ENCODE measurements around the gene CFAP298.

CFAP298 gene

GRCh38 chr21:32597205-32597604, 15.0 kb downstream of the CFAP298 start:
- no peak for DNase-seq

DNA sequence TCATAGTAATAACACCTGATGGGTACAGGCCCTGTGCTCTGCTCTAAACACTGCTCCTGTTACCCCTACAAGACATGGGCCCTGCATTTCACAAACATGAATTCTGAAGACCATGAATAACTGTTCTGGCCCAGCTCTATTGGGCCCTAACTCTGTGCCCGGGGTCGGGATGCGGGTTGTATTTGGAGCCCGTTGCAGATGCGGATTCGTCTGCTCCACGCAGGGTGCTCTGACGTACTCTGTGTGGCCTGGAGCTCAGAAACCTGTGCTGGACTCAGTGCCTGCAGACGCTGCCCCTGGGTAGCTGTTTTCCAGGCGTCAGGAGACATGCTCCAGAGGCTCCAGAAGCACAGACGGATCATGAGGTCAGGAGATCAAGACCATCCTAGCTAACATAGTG, 16.7 kb downstream of the CFAP298 start:
- DNase-seq, result no peak

DNA sequence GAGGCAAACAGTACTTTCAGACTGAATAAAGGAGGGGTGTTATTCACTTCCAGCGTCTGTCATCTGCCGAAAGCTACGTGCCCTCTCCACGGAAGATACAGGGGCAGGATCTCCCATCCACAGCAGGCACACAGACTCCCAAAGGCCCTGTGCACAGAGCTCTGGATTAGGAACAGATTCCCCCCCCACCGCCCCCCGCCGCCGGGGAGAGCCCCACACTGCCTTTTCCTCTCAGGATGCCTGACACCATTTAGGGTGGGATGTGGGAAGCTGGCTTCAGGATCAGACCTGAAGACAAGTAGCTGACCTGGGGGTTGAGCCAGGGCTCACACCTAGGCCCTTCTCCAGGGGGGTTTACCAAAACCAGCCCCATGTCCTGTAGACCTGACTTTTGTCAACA, 18.5 kb downstream of the CFAP298 start:
- DNase-seq, result no peak

- DNase-seq, result no peak
These were observed 19.2 kb downstream of the CFAP298 start for GRCh38 chr21:32592929-32593502.

- no peak for DNase-seq
These were observed 22.0 kb downstream of the CFAP298 start for GRCh38 chr21:32590130-32590529.

DNA sequence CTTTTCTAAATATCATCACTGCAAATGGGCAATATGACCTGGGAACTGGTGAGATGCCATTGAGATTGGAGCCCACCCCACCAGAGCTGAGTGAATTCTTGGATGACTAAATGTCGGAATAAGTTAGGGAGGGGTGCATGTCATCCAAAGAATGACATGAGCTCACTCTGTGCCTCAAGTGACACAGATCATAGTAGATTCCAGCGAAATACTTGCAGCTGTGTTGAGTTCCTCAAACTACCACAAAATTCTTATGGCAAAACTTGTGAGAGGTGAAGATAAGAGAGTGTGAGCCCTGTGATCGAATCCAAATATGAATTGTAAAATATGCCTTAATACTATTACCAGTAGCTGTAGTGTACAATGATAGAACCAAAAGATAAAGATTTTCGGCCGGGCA, 24.5 kb downstream of the CFAP298 start:
- no peak for DNase-seq

DNA sequence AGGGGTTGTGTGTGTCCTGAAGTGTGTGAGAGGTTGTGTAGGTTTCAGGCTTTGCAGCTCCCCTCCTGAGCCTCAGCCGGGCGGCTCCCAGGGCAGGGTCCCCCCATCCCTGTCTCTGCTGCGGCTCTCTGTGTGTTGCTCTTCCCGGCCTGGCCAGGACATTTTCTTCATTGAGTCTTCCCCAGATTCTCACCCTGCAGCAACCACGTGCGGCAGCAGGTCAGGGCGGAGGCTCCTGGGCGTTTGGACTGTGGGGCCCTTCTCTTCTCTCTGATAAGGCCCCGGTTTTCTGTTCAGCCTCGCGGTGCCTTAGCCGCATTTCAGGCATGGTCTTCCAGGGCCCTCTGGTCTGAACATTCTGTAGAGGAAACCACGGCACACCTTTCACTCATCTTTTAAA, 25.1 kb downstream of the CFAP298 start:
- no peak for DNase-seq

GRCh38 chr21:32585970-32586369, 26.2 kb downstream of the CFAP298 start:
- DNase-seq, result no peak

DNA sequence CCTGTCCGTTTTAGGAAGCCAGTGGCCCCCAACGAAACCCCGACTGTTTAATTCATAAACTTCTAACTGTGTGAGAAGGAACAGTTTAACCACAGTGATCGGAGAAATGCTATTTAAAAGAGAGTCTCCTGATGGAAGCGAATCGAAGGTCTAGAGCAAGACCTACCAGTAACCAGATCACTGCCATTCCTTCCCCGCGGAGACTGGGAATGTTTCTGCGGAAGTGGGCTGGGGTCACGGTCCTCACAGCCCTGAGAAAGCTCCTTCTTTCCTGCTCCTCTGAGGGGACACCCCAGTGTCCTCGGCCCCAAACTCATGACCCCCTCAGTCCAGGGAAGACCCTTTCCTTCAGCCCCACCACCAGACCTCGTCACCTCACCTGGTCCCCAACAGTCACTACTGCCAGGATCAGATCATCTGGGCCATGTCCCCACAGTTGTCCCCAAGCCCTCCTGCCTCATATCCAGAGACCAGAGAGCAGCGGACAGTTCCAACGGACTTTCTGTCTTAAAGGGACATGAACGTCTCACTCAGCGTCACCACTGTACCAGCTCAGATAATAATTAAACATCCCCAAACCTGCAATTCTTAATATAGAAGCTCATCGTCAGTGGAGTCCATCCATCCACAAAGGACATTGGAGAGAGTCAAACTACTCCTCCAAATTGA, 27.0 kb downstream of the CFAP298 start, which contains the start of gene TCP10L:
TCP10L (minus strand) TSS at position 482 of the 669 bp plus-strand sequence. CDS start 1,219 bp downstream, outside the sequence.
- DNase-seq, result no peak

- DNase-seq, result no peak
These were observed 27.7 kb downstream of the CFAP298 start for GRCh38 chr21:32584472-32584871.

DNA sequence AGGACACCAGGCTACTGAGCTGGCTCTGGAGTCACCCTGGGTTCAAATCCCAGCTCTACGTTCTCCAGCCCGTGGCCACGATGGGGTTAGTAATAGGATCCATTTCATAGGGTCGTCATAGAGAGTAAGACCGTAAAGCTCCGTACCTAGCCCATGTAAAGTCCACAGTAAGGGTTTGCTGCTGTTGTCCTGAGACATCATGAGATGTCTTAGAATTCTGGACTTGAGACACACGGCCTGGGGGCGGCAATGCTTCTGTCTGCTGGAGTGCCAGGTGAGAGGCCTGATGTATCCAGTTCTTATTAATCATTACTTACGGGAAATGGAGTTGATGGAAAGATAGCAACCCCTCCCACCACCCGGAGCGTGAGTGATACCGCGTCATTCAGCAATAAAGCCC, 30.4 kb downstream of the CFAP298 start:
- no peak for DNase-seq

- no peak for DNase-seq
These were observed 31.2 kb downstream of the CFAP298 start for GRCh38 chr21:32580949-32581348.

- DNase-seq, result no peak
These were observed 34.0 kb downstream of the CFAP298 start for GRCh38 chr21:32578107-32578691.

DNA sequence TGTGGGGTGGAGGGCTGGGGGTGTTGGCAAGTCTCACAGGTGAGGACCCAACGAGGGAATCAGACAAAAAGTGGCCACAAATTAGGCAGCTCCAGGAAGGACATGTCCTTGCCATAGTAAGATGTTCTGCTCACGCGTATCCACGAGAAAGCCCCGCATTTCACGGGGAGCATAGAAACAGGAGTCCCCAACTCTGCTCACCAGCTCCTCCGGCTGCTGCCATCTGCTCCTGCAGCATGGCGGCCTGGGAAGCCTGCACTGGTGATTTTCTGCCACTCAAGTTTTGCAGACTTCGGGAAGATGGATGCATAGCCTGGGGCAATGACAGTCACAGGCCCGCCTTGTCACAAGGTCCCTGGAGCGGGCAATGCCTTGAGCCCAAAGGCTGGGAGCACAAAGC, 36.2 kb downstream of the CFAP298 start:
- DNase-seq, result no peak

- no peak for DNase-seq
These were observed 36.9 kb downstream of the CFAP298 start for GRCh38 chr21:32574946-32575925.

- no peak for DNase-seq
These were observed 39.4 kb downstream of the CFAP298 start for GRCh38 chr21:32572574-32573420.

- no peak for DNase-seq
These were observed 41.7 kb downstream of the CFAP298 start for GRCh38 chr21:32570456-32570855.

- DNase-seq, result peak; percentile 63
These were observed 42.6 kb downstream of the CFAP298 start for GRCh38 chr21:32569261-32570230.

- no peak for DNase-seq
These were observed 44.6 kb downstream of the CFAP298 start for GRCh38 chr21:32567626-32568025.

- DNase-seq, result no peak
These were observed 45.3 kb downstream of the CFAP298 start for GRCh38 chr21:32566741-32567389.
